SU-DHL-6 (cell line): ENCODE data around the gene RAB31.

Experiments used
- H2AFZ ChIP-seq: fragments of 200-600 bp; sonication (generic); 2 replicates; pipeline ENCODE4 v1.6.1; 2014; ENCODE audit warnings: low read depth, mild to moderate bottlenecking, moderate library complexity, mixed read lengths, antibody characterized with exemption, low read length; ENCODE audit not compliant: severe bottlenecking
- H3F3A ChIP-seq: fragments of 200-600 bp; shearing (Covaris generic); 2 replicates; pipeline ENCODE4 v1.6.0; 2016; ENCODE audit warnings: antibody characterized with exemption, mild to moderate bottlenecking; ENCODE audit not compliant: insufficient read depth
- H3K27ac ChIP-seq: fragments of 200-600 bp; sonication (generic); 2 replicates; pipeline ENCODE4 v1.5.1; 2016; ENCODE audit warnings: low read depth, mild to moderate bottlenecking, low read length, moderate library complexity, mixed read lengths
- H3K27me3 ChIP-seq: fragments of 200-600 bp; sonication (generic), shearing (Covaris generic); 2 replicates; pipeline ENCODE4 v1.6.0; 2014; ENCODE audit warnings: mild to moderate bottlenecking, low read length
- H3K36me3 ChIP-seq: fragments of 200-600 bp; sonication (generic); 2 replicates; pipeline ENCODE4 v1.6.1; 2014; ENCODE audit warnings: mild to moderate bottlenecking, low read length, mixed read lengths
- H3K4me2 ChIP-seq: fragments of 300-600, 200-600 bp; shearing (Covaris generic), sonication (generic); 2 replicates; pipeline ENCODE4 v1.6.0; 2014; ENCODE audit warnings: low read length, low read depth, mild to moderate bottlenecking; ENCODE audit not compliant: poor library complexity, severe bottlenecking
- H3K4me3 ChIP-seq: fragments of 200-600 bp; sonication (generic); 2 replicates; pipeline ENCODE4 v1.5.1; 2014; ENCODE audit warnings: antibody characterized with exemption, low read length, mild to moderate bottlenecking, mixed read lengths; ENCODE audit not compliant: insufficient read depth, poor library complexity, severe bottlenecking
- H3K79me2 ChIP-seq: fragments of 200-600 bp; sonication (generic); 2 replicates; pipeline ENCODE4 v1.6.1; 2014; ENCODE audit warnings: mild to moderate bottlenecking, low read length, moderate library complexity; ENCODE audit not compliant: insufficient read depth
- H3K9ac ChIP-seq: fragments of 200-600 bp; sonication (generic); 2 replicates; pipeline ENCODE4 v1.7.0; 2014; ENCODE audit warnings: mild to moderate bottlenecking, low read length
- H3K9me2 ChIP-seq: fragments of 200-600 bp; sonication (generic); replicated peaks from 2 replicates; pipeline ENCODE4 v1.6.1; 2014; ENCODE audit warnings: low read length; ENCODE audit not compliant: insufficient read depth
- H3K9me3 ChIP-seq: fragments of 200-600 bp; sonication (generic); 2 replicates; pipeline ENCODE4 v1.6.1; 2014; ENCODE audit warnings: low read length, mixed read lengths; ENCODE audit not compliant: insufficient read depth
- H4K20me1 ChIP-seq: fragments of 200-600 bp; sonication (generic); 2 replicates; pipeline ENCODE4 v1.6.1; 2014; ENCODE audit warnings: low read depth, mild to moderate bottlenecking, antibody characterized with exemption, low read length, moderate library complexity, mixed read lengths
- EZH2phosphoT487 ChIP-seq: fragments of 200-600 bp; sonication (generic), shearing (Covaris generic); conservative IDR thresholded peaks from 2 replicates; pipeline ENCODE4 v1.6.1; 2018; ENCODE audit warnings: mild to moderate bottlenecking, antibody characterized with exemption, low read length, moderate library complexity, mixed read lengths
- TF ChIP-seq, protein P1 (sequence below): fragments of 200-600 bp; sonication (generic); IDR thresholded peaks from one replicate; pipeline ENCODE4 v1.5.1; 2017; ENCODE audit warnings: antibody characterized with exemption, mild to moderate bottlenecking, low read length, moderate library complexity; ENCODE audit not compliant: insufficient read depth, poor library complexity, severe bottlenecking

The RAB31 gene

DNA sequence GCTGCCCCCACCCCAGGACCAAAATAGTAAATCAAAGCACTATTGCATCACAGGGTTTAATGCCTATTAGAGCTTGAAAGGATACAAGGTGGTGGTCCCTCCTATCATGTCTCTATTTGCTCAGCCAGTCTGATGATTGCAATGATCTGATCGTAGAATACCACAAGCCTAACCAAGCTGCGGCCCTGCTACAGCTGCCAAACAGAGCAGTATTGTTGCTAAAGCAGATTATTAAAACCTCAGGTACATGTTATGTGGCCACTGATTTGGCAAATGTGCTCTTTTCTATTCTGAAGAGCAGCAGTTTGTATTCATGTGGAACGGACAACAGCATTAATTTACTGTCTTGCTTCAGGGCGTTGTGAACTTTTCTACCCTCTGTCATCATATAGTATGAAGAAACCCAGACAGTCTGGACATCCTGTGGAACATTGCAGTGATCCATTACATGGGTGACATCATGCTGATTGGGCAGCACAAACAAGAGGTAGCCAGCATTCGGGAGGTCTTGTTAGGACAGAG lies 197.4 kb downstream of the RAB31 start:
- H3K27me3 ChIP-seq: no peaks in the 10 kb centered on the region
- H3K27ac ChIP-seq: no peak overlapping the region
- H3K9me3 ChIP-seq: no peaks in the 10 kb centered on the region
- H2AFZ ChIP-seq: no peak overlapping the region
- H3K9ac ChIP-seq: no peak overlapping the region
- no peak overlapping the region for H3K4me2 ChIP-seq
- H4K20me1 ChIP-seq: no peaks in the 10 kb centered on the region
- no peaks in the 10 kb centered on the region for H3F3A ChIP-seq
- H3K79me2 ChIP-seq: no peaks in the 10 kb centered on the region
- TF ChIP-seq, protein P1, sequence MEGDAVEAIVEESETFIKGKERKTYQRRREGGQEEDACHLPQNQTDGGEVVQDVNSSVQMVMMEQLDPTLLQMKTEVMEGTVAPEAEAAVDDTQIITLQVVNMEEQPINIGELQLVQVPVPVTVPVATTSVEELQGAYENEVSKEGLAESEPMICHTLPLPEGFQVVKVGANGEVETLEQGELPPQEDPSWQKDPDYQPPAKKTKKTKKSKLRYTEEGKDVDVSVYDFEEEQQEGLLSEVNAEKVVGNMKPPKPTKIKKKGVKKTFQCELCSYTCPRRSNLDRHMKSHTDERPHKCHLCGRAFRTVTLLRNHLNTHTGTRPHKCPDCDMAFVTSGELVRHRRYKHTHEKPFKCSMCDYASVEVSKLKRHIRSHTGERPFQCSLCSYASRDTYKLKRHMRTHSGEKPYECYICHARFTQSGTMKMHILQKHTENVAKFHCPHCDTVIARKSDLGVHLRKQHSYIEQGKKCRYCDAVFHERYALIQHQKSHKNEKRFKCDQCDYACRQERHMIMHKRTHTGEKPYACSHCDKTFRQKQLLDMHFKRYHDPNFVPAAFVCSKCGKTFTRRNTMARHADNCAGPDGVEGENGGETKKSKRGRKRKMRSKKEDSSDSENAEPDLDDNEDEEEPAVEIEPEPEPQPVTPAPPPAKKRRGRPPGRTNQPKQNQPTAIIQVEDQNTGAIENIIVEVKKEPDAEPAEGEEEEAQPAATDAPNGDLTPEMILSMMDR: no peak
- no peak for TF ChIP-seq EZH2phosphoT487
- no peaks in the 10 kb centered on the region for H3K36me3 ChIP-seq
- no peak overlapping the region for H3K4me3 ChIP-seq
- H3K9me2 ChIP-seq: no peaks in the 10 kb centered on the region

DNA sequence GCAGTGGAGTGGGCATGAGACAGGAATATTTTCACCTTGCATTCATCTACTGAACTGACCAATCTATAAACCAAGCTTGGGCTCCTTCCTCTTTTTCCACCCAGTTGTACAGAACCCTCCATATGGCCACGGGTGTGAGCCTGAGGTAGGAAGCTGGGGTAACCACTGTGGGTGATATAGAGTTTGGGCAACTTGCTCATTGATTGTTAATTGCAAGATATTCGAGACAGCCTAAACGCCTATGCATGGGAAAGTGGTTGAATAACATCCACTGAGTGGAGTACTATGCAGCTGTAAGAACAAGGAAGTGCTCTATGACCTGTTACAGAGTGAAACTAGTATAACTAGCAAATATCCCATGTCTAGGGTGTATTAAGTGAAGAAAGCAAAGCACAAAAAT lies 198.4 kb downstream of the RAB31 start:
- no peaks in the 10 kb centered on the region for H3K9me3 ChIP-seq
- H3K4me2 ChIP-seq: no peak overlapping the region
- H3K4me3 ChIP-seq: no peak overlapping the region
- no peaks in the 10 kb centered on the region for H4K20me1 ChIP-seq
- no peak overlapping the region for H2AFZ ChIP-seq
- H3K9me2 ChIP-seq: no peaks in the 10 kb centered on the region
- H3F3A ChIP-seq: no peaks in the 10 kb centered on the region
- no peak overlapping the region for H3K27ac ChIP-seq
- H3K79me2 ChIP-seq: no peaks in the 10 kb centered on the region
- no peak overlapping the region for H3K9ac ChIP-seq
- no peaks in the 10 kb centered on the region for H3K27me3 ChIP-seq
- no peak for TF ChIP-seq EZH2phosphoT487
- TF ChIP-seq, protein P1: no peak
- H3K36me3 ChIP-seq: no peaks in the 10 kb centered on the region

DNA sequence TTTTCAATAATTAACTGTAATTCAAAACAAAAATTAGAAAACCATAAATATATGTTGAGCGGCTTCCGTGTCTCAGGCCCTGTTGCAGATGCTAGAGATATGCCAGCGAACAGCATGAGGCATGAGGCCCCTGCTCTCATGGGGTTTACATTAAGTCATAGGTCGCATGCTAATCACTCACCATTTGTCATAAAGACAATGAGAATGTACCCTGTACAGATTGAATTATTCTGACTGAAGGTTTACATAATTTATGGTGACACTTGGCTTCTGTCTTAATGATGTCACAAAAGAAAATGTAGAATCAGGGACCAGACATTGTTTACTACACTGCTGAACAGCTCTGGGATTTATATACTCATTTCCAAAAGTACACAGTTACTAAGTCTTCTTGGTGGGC lies 199.8 kb downstream of the RAB31 start:
- Histone ChIP-seq H4K20me1 (no peaks in the 10 kb centered on the region), H2AFZ (no peak overlapping the region), H3K9me2 (no peaks in the 10 kb centered on the region), H3F3A (no peaks in the 10 kb centered on the region), H3K4me3 (no peak overlapping the region), H3K4me2 (no peak overlapping the region), H3K36me3 (no peaks in the 10 kb centered on the region), H3K79me2 (no peaks in the 10 kb centered on the region), H3K27me3 (no peaks in the 10 kb centered on the region), H3K27ac (no peak overlapping the region), H3K9ac (no peak overlapping the region), H3K9me3 (no peaks in the 10 kb centered on the region)
- no peak for TF ChIP-seq EZH2phosphoT487
- TF ChIP-seq, protein P1: no peak
